Kidney epithelial cell (primary cell): Measurements from ENCODE around the gene UNC5C. TPM values are rescaled to one million over a fixed set of nuclear protein-coding genes. Genes with fewer than 3 reads are reported as not detected.

Experiments
- DNase-seq: peaks from one replicate; pipeline ENCODE4 v3.0.0-alpha.2; 2010; ENCODE audit warnings: low read depth
- H3K27me3 ChIP-seq: 2 replicates; pipeline ENCODE4 v1.6.0; 2011; ENCODE audit warnings: low read length; ENCODE audit not compliant: control insufficient read depth, insufficient read depth
- H3K36me3 ChIP-seq: 2 replicates; pipeline ENCODE4 v1.5.1; 2011; ENCODE audit warnings: low read length; ENCODE audit not compliant: control insufficient read depth, insufficient read depth
- H3K4me3 ChIP-seq: 2 replicates; pipeline ENCODE4 v1.5.1; 2011; ENCODE audit warnings: low read depth, mild to moderate bottlenecking, control low read depth, low read length
- CTCF ChIP-seq: IDR thresholded peaks from 2 replicates; pipeline ENCODE4 v1.5.1; 2011; ENCODE audit warnings: mild to moderate bottlenecking, moderate library complexity, low read length, control low read depth, inconsistent platforms; ENCODE audit not compliant: insufficient read depth, poor library complexity, severe bottlenecking
- total RNA-seq: library from RNA; depleted of rRNA; stranded (reverse); fragments of >200 nt; gene quantifications from 2 replicates; pipeline ENCODE4 v1.2.3, GENCODE V29; 2015

The UNC5C gene
- total RNA-seq, 1 donor from 2014 or later: 2.8 TPM

DNA sequence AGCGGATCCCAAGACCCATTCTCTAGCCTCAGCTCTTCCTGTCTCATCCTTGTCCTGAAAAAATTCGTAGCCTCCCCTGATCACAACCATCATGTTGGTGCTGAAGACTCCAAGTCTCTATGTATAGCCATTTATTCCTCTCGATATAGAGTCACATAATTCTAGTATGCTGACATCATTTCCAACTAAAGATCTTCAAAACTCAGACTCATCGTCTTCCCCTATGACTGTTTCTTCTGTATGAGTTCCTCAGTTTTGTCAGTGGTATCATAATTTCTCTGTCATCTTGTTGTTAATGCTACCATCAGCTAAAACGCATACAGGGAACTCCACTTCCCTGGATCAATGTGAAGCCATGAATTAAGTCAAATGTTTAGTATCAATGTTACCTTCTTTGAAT is 41.2 kb downstream of the UNC5C start:
- no peak for TF ChIP-seq CTCF
- Histone ChIP-seq H3K36me3 (no peaks in the 10 kb centered on the region), H3K4me3 (no peak overlapping the region), H3K27me3 (no peaks in the 10 kb centered on the region)
- no peak for DNase-seq

DNA sequence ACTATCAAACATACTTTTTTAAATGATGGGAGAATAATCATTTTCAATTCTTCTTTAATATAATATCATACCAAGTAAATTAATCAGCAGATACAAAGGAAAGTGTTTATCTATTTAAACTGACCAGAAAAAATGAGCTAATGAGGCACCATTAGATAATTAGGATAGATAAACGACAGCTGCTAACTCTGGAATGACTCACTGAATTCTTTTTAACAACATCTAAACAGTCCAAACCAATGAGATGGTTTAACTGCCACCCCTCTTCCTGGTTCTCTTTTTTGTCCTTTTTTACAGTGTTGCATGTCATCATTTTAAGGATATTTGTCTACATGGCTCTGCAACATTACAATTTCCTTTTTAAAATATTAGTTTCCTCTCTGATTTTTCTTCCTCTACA is 41.6 kb downstream of the UNC5C start:
- no peak overlapping the region for H3K4me3 ChIP-seq
- no peaks in the 10 kb centered on the region for H3K36me3 ChIP-seq
- H3K27me3 ChIP-seq: no peaks in the 10 kb centered on the region
- DNase-seq: no peak
- no peak for TF ChIP-seq CTCF

GRCh38 chr4:95506264-95506663 is 42.5 kb downstream of the UNC5C start:
- Histone ChIP-seq H3K27me3 (no peaks in the 10 kb centered on the region), H3K4me3 (no peak overlapping the region), H3K36me3 (no peaks in the 10 kb centered on the region)
- DNase-seq: peak; percentile 19
- no peak for TF ChIP-seq CTCF

GRCh38 chr4:95505799-95506198 is 43.0 kb downstream of the UNC5C start:
- TF ChIP-seq CTCF: no peak
- Histone ChIP-seq H3K4me3 (no peak overlapping the region), H3K36me3 (no peaks in the 10 kb centered on the region), H3K27me3 (no peaks in the 10 kb centered on the region)
- no peak for DNase-seq

DNA sequence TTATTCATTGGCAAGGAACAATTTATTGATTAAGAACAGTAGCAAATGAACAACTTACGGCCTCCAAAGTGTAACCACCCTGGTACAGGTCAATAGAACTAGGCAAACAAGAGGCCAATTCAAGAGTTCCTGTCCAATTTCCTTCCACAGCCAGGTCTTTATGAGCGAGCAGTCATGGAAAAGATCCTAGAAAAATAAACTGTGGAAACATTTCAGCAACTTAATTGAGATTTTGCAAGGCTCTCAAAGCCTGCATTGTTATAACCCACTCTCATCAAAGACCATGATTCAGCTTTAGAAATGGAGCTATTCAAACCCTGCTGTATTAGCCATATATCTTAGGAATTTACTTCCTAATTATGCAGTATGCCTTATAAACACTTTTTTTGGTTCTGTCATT is 43.6 kb downstream of the UNC5C start:
- DNase-seq: peak; percentile 35
- TF ChIP-seq CTCF: no peak
- H3K27me3 ChIP-seq: no peaks in the 10 kb centered on the region
- no peaks in the 10 kb centered on the region for H3K36me3 ChIP-seq
- no peak overlapping the region for H3K4me3 ChIP-seq

- Histone ChIP-seq H3K27me3 (no peaks in the 10 kb centered on the region), H3K36me3 (no peaks in the 10 kb centered on the region), H3K4me3 (no peak overlapping the region)
- TF ChIP-seq CTCF: no peak
- DNase-seq: no peak
Observed at GRCh38 chr4:95504501-95504900, 44.3 kb downstream of the UNC5C start.
